Stimulated activated CD8-positive, alpha-beta memory T cell treated with anti-CD3 and anti-CD28 coated beads, Interleukin-4, amount 100 ng/mL, for 1 hour (primary cell): ENCODE results near the gene ZNF768.
"Not testable (repeated sequence)": the region's sequence is repeated elsewhere in the genome, so short reads cannot be mapped to it uniquely, and the experiment has no call there.

Experiments
- DNase-seq, 2 donors: peaks; one replicate each; pipeline ENCODE4 v3.0.0-alpha.2; 2020; ENCODE audit warnings: low read depth in 2 of 2, low spot score in 1 of 2

Gene ZNF768

DNA sequence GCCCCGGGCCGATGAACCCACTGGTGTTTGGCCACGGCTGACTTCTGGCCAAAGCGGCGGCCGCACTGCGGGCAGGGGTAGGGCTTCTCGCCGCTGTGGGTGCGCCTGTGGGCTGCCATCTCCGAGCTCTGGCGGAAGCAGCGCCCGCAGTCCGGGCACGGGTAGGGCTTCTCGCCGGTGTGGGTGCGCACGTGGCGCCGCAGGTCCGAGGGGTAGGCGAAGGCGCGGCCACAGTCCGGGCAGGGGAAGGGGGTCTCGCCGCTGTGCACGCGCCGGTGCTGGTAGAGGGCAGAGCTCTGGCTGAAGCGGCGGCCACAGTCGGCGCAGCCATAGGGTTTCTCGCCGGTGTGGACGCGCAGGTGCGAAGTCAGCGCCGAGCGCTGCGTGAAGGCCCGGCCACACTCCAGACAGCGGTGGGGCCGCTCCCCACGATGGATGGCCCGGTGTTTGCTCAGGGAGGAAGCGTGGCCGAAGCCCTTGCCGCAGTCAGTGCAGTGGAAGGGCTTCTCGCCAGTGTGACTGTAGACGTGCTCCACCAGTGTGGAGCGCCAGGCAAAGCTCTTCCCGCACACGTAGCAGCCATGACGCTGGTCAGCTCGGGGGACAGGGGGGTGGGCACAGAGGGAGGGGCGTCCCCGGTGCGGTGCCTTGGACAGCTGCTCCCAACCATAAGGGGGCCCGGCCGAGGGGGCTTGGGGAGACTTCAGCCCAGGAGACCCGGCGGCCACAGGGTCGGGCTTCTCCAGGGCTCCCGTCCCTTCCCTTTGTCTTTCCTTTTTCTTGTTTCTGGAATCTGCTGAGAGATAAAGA lies 29.2 kb upstream of the ZNF768 start:
- DNase-seq: no peak

DNA sequence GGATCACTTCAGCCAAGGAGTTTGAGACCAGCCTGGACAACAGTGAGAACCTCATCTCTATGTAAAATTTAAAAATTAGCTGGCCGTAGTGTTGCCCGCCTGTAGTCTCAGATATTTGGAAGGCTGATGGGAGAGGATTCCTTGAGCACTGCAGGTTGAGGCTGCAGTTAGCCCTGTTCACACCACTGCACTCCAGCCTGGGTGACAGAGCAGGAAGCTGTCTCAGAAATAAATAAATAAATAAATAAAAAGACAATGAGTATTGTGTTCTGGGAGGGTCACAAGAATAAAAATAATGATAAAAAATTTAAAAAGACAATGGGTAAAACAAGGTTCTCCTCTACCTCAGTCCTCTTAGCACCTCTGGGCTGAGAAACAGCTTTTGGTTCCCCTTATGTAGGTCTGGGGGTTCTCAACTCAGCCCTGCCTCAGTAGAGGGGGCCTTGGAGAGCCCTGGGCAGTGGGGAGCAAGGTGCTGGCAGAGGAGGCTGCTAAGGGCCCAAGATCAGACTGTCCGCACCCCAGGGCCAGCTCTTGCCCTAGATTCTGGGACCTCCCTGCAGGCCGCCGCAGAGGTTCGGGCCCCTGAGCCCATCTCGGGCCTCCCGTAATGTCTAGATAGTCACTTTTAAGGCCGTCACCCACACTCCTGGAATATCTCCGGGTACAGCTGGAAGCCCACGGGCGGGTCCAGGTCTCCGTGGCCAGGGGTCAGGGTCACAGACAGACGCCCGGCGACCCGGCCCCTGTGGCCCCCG lies 28.4 kb upstream of the ZNF768 start:
- DNase-seq: no peak

DNA sequence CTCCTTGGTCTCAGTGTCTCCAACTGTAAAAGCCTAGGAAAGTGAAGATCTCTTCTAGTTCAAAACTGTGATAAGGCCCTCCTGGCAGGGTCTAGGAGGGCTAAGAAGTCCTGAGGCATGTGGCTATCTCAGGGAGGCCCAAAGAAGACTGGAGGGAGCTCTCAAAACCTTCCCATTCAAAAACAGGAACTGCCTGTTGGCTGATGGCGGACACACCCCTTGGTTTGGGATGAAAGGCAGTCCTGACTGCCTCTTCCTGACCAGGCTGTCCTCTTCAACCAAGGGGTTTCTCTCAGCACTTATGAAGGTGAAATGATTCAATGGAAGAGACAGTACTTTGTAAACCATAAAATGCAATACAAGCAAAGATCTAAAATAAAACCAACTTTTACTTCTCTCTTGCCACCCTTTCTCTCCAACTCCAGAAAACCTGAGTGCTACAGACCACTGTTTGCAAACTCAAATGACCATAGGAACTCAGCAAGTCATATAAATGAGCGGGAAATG lies 27.1 kb upstream of the ZNF768 start:
- no peak for DNase-seq

DNA sequence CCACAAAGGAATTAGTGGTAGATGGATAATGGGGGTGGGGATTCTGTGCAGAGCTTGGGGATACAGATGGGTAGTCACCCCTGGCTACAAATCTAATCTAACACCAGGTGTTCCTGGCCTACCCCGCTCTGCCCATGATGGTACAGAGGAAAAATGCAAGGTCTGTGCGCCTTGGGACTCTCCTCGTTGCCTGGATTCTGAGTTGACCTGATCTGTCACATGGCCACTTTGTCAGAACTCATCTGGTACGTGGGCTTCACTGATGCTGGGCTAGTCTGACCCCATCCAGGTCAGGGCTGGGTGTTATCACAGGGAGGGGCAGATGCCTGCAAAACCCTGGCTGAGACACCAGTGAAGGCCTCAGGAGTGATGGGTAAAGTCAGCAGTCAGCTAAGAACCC lies 26.6 kb upstream of the ZNF768 start:
- DNase-seq: no peak

DNA sequence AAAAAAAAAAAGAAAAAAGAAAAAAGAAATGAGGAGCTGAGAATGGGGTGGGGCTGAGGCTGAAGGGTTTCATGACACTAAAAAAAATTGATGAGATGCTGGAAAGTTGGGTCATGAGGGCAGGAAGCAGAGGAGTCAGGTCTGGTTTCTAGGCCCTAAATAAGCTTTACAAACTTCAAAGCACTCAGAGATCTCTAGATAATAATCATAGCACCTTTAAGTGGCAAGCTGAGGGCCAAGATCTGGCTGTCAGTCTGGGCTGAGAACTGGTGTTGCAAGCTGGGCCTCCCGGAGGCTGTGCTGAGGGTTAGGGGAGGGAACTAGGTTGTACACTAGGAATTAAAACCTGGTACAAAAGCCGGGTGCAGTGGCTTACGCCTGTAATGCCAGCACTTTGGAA lies 25.4 kb upstream of the ZNF768 start:
- peak in 1 of 2 donors; percentile 31 for DNase-seq

DNA sequence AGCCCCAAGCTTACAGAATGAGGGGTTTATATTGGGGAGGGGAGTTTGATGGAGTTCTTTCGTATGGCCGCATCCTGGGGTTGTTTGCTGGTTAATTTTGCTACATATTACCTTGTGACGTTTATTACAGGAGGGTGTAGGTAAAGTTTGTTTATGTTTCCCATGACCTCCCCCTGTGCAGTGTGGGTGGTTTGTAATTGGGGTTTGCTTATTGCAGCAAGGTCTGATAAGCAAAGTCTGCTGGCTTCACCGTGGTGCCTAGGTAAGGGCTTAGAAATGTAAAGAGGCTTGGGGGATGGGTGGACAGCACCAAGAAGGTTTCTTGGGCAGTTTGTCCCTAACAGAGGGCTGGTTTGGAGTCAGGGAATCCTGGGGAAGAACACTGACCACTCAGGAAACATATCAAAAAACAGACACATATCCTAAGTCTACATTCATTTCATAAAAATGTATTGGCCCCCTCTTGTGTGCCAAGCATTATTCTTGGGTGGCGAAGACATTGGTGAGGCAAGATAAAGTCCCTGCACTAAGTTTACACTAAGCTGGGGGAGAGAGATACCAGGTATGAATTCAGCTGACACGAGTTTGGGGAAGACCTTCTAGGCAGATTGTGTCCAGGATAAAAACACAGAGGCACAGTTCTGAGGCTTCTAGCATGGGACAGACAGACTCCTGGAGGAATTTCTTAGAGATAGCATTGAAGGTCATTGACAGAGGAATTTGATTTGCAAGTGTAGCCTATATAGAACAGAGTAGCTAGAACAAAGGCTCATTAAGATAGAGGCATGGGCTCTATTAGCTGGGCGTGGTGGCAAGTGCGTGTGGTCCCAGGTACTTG lies 22.3 kb upstream of the ZNF768 start:
- DNase-seq: no peak

- no peak for DNase-seq
Measured at GRCh38 chr16:30546115-30546514, 19.7 kb upstream of the ZNF768 start.

- no peak for DNase-seq
Measured at GRCh38 chr16:30543067-30543466, 16.7 kb upstream of the ZNF768 start.

DNA sequence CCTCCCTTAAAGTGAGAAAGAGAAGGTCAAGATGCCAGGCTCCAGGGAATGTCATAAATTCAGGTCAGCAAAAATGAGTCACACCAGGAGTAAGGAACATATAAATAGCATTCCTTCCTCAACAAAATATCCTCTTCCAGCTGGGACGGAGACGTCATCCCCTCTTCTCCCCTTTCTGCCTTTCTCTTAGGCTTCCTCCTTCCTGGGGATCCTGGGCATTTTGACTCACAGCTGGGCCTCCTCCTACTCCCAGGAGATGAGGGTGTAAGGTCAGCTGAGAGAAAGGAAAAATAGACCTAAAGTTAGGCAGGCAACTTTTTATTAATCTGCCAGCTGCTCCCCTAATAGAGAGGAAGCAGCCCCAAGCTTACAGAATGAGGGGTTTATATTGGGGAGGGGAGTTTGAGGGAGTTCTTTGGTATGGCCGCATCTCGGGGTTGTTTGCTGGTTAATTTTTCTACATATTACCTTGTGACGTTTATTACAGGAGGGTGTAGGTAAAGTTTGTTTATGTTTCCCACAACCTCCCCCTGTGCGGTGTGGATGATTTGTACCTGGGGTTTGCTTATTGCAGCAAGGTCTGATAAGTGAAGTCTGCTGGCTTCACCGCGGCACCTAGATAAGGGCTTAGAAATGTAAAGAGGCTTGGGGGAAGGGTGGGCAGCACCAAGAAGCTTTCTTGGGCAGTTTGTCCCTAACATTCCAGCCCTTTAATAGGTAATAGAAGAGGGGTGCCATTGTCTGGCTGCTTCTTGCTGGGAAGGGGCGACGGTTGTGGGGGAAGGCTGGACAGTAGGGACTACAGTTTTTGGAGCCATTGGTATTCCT lies 15.3 kb upstream of the ZNF768 start:
- DNase-seq: no peak

DNA sequence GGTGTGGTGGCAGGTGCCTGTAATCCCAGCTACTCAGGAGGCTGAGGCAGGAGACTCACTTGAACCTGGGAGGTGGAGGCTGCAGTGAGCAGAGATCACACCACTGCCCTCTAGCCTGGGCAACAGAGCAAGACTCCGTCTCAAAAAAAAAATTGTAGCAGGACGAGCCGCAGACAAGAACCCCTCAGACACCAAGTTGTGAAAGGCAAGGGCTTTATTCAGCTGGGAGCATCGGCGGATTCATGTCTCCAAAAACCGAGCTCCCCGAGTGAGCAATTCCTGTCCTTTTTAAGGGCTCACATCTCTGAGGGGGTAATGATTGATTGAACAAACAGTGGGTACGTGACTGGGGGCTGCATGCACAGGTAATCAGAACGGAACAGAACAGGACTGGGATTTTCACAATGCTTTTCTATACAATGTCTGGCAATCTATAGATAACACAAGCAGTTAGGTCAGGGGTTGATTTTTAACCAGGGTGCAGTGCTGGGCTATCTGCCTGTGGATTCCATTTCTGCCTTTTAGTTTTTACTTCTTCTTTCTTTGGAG lies 14.6 kb upstream of the ZNF768 start:
- DNase-seq: not testable (repeated sequence)

GRCh38 chr16:30539986-30540526 lies 13.7 kb upstream of the ZNF768 start:
- DNase-seq: not testable (repeated sequence)

GRCh38 chr16:30539000-30539964 lies 12.9 kb upstream of the ZNF768 start:
- DNase-seq: no peak

DNA sequence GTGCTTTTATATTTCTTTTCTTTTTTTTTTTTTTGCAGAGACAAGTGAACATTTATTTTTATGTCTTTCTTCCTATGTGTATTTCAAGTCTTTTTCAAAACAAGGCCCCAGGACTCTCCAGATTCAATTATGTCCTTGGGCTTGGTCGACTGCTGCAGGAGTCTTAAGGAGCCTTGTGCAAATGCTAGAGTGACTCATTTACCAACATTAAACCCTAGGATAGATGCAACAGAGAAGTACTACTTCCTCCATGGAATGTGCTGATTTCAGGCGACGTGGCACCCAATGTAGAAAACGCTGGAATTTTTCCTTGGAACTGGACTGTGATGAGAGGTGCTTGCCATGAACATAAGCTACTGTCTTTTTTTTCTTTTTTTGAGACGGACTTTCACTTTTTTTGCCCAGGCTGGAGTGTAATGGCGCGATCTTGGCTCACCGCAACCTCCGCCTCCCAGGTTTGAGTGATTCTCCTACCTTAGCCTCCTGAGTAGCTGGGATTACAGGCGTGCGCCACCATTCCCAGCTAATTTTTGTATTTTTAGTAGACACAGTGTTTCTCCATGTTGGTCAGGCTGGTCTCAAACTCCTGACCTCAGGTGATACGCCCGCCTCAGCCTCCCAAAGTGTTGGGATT lies 10.1 kb upstream of the ZNF768 start:
- not testable (repeated sequence) for DNase-seq

DNA sequence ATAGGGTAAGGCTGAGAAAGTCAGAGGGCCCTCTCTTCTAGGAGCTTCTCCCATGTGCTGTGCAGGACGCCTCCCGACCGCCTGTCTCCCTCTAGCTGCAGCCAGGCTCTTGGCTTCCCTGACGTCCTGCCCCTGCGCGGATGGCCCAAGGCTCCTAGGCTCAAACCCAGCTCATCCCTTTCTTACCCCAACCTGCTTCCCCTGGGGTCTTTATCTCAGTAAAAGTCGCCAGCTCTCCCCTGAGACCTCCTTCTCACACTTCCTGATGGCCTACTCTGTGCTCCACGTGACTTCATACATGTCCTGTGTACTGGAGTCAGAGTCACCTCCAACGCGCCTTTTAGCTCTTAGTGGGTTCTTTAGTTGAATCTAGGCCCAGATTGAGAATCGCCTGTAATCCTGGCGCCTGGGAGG lies 9.4 kb upstream of the ZNF768 start:
- peak in 1 of 2 donors; percentile 50 for DNase-seq

GRCh38 chr16:30535106-30535776 lies 8.9 kb upstream of the ZNF768 start:
- DNase-seq: no peak

- peak; percentile 71 to 85 for DNase-seq
Measured at GRCh38 chr16:30534368-30535105, 8.2 kb upstream of the ZNF768 start, which contains the start of gene ZNF747. ZNF747 (minus strand) TSS chr16:30534858; CDS start chr16:30534679, 179 bp downstream.
